ENCODE results near the gene SRSF1. TPM values are rescaled to one million over a fixed set of nuclear protein-coding genes. Genes with fewer than 3 reads are reported as not detected.

The SRSF1 gene
- total RNA-seq, 2 experiments from 2014 or later, result 115 to 121 TPM

- intact Hi-C loops (cut with DNase I, micrococcal nuclease), result no loop called here
- H3K27me3 ChIP-seq (ENCODE audit: control insufficient read depth in 1 of 2, insufficient read depth in 2 of 2, low read length in 2 of 2), result peaks cover 0 to 10% of the 10 kb centered on the region in 2 experiments
- H3K36me3 ChIP-seq (ENCODE audit: insufficient read depth, low read length), result no peaks in the 10 kb centered on the region
- ATAC-seq (ENCODE audit: poor library complexity) (no peak), DNase-seq (no peak)
- no peak overlapping the region for H3K27ac ChIP-seq (ENCODE audit: low read depth in 1 of 2, low read length in 2 of 2)
- Mint-ChIP-seq H3K4me3 (no peak overlapping the region), H3K36me3 (ENCODE audit: low read depth) (no peaks in the 10 kb centered on the region), H3K27ac (no peak overlapping the region), H3K4me1 (ENCODE audit: low read depth) (no peaks in the 10 kb centered on the region), H3K9me3 (no peaks in the 10 kb centered on the region), H3K27me3 (peaks cover 64% of the 10 kb centered on the region)
- H3K4me1 ChIP-seq (ENCODE audit: insufficient read depth, low read length), result no peaks in the 10 kb centered on the region
- CTCF ChIA-PET, result no interaction called here
- POLR2A ChIA-PET, result no interaction called here
- no peak overlapping the region for H3K4me3 ChIP-seq (ENCODE audit: low read length)
- H3K9me3 ChIP-seq (ENCODE audit: control insufficient read depth in 1 of 2, insufficient read depth in 1 of 2, low read length in 2 of 2), result no peaks in the 10 kb centered on the region
- TF ChIP-seq CTCF (IDR thresholded peaks at IDR 0.05), result no peak
These were observed 34.1 kb upstream of the SRSF1 start for GRCh38 chr17:58041161-58041560.

GRCh38 chr17:58040386-58040785, 33.3 kb upstream of the SRSF1 start:
- Mint-ChIP-seq H3K27ac (no peak overlapping the region), H3K36me3 (ENCODE audit: low read depth) (no peaks in the 10 kb centered on the region), H3K27me3 (peaks cover 61% of the 10 kb centered on the region), H3K4me3 (no peak overlapping the region), H3K9me3 (no peaks in the 10 kb centered on the region), H3K4me1 (ENCODE audit: low read depth) (no peaks in the 10 kb centered on the region)
- Histone ChIP-seq H3K27me3 (ENCODE audit: control insufficient read depth in 1 of 2, insufficient read depth in 2 of 2, low read length in 2 of 2) (peaks cover 0 to 10% of the 10 kb centered on the region in 2 experiments), H3K27ac (ENCODE audit: low read depth in 1 of 2, low read length in 2 of 2) (no peak overlapping the region), H3K36me3 (ENCODE audit: insufficient read depth, low read length) (no peaks in the 10 kb centered on the region), H3K4me3 (ENCODE audit: low read length) (no peak overlapping the region), H3K9me3 (ENCODE audit: control insufficient read depth in 1 of 2, insufficient read depth in 1 of 2, low read length in 2 of 2) (no peaks in the 10 kb centered on the region), H3K4me1 (ENCODE audit: insufficient read depth, low read length) (no peaks in the 10 kb centered on the region)
- POLR2A ChIA-PET, result no interaction called here
- DNase-seq (no peak), ATAC-seq (ENCODE audit: poor library complexity) (no peak)
- no peak for TF ChIP-seq CTCF (IDR thresholded peaks at IDR 0.05)
- intact Hi-C loops (cut with DNase I, micrococcal nuclease), result no loop called here
- CTCF ChIA-PET, result no interaction called here

GRCh38 chr17:58039975-58040374, 32.9 kb upstream of the SRSF1 start:
- POLR2A ChIA-PET, result no interaction called here

More at GRCh38 chr17:58039975-58040374, 32.9 kb upstream of the SRSF1 start:
- TF ChIP-seq CTCF (IDR thresholded peaks at IDR 0.05), result no peak
- Histone ChIP-seq H3K4me3 (ENCODE audit: low read length) (no peak overlapping the region), H3K36me3 (ENCODE audit: insufficient read depth, low read length) (no peaks in the 10 kb centered on the region), H3K27me3 (ENCODE audit: control insufficient read depth in 1 of 2, insufficient read depth in 2 of 2, low read length in 2 of 2) (peaks cover 0 to 10% of the 10 kb centered on the region in 2 experiments), H3K27ac (ENCODE audit: low read depth in 1 of 2, low read length in 2 of 2) (no peak overlapping the region), H3K9me3 (ENCODE audit: control insufficient read depth in 1 of 2, insufficient read depth in 1 of 2, low read length in 2 of 2) (no peaks in the 10 kb centered on the region), H3K4me1 (ENCODE audit: insufficient read depth, low read length) (no peaks in the 10 kb centered on the region)
- DNase-seq (no peak), ATAC-seq (ENCODE audit: poor library complexity) (no peak)
- no peaks in the 10 kb centered on the region for H3K4me1 Mint-ChIP-seq (ENCODE audit: low read depth)
- no peaks in the 10 kb centered on the region for H3K36me3 Mint-ChIP-seq (ENCODE audit: low read depth)
- no peak overlapping the region for H3K27ac Mint-ChIP-seq
- H3K9me3 Mint-ChIP-seq, result no peaks in the 10 kb centered on the region
- H3K4me3 Mint-ChIP-seq, result no peak overlapping the region
- CTCF ChIA-PET, result no interaction called here
- intact Hi-C loops (cut with DNase I, micrococcal nuclease), result no loop called here
- peaks cover 61% of the 10 kb centered on the region for H3K27me3 Mint-ChIP-seq

Measured in CD4-positive, alpha-beta T cell (primary cell).